H9 (cell line): ENCODE data around the gene TMEM125. TPM values are rescaled to one million over a fixed set of nuclear protein-coding genes. Genes with fewer than 3 reads are reported as not detected.

Source experiments
- DNase-seq: peaks from one replicate; pipeline ENCODE4 v3.0.0-alpha.2; 2017
- H2AFZ ChIP-seq: one replicate; pipeline ENCODE4 v1.6.1; 2013; ENCODE audit warnings: mild to moderate bottlenecking, low read length, control low read depth, moderate library complexity
- H2AK5ac ChIP-seq: 2 replicates; pipeline ENCODE4 v1.6.1; 2013; ENCODE audit warnings: low read length, control low read depth, mixed read lengths; ENCODE audit not compliant: insufficient read length
- H2BK120ac ChIP-seq: one replicate; pipeline ENCODE4 v1.6.1; 2013; ENCODE audit warnings: low read depth, mild to moderate bottlenecking, low read length, control low read depth, inconsistent platforms; ENCODE audit not compliant: poor library complexity, severe bottlenecking
- H2BK12ac ChIP-seq: 2 replicates; pipeline ENCODE4 v1.6.1; 2013; ENCODE audit warnings: low read length, control low read depth, mixed read lengths, low read depth; ENCODE audit not compliant: insufficient read length
- H2BK15ac ChIP-seq: 2 replicates; pipeline ENCODE4 v1.6.1; 2013; ENCODE audit warnings: low read depth, low read length, control low read depth
- H2BK20ac ChIP-seq: one replicate; pipeline ENCODE4 v1.6.1; 2013; ENCODE audit warnings: low read depth, mild to moderate bottlenecking, low read length, control low read depth, inconsistent platforms; ENCODE audit not compliant: poor library complexity, severe bottlenecking
- H2BK5ac ChIP-seq: 2 replicates; pipeline ENCODE4 v1.6.1; 2013; ENCODE audit warnings: low read length, control low read depth, mixed read lengths; ENCODE audit not compliant: insufficient read length
- H3K14ac ChIP-seq: 2 replicates; pipeline ENCODE4 v1.6.1; 2013; ENCODE audit warnings: low read length, control low read depth; ENCODE audit not compliant: insufficient read depth
- H3K18ac ChIP-seq: 2 replicates; pipeline ENCODE4 v1.6.1; 2013; ENCODE audit warnings: low read depth, mild to moderate bottlenecking, mixed read lengths, low read length, control low read depth; ENCODE audit not compliant: insufficient read length
- H3K23ac ChIP-seq: 2 replicates; pipeline ENCODE4 v1.6.1; 2013; ENCODE audit warnings: low read length, control low read depth, mixed read lengths, low read depth; ENCODE audit not compliant: insufficient read length
- H3K23me2 ChIP-seq: 2 replicates; pipeline ENCODE4 v1.6.1; 2013; ENCODE audit warnings: low read depth, mild to moderate bottlenecking, mixed read lengths, low read length, control low read depth; ENCODE audit not compliant: insufficient read length, poor library complexity, severe bottlenecking
- H3K27ac ChIP-seq: 2 replicates; pipeline ENCODE4 v1.5.1; 2013; ENCODE audit warnings: low read length, control low read depth, mixed read lengths, low read depth; ENCODE audit not compliant: insufficient read length
- H3K27me3 ChIP-seq: 2 replicates; pipeline ENCODE4 v1.6.1; 2013; ENCODE audit warnings: low read length, control low read depth, inconsistent platforms; ENCODE audit not compliant: insufficient read depth
- H3K4ac ChIP-seq: 2 replicates; pipeline ENCODE4 v1.6.1; 2013; ENCODE audit warnings: low read depth, mild to moderate bottlenecking, control low read depth, inconsistent platforms, low read length, moderate library complexity
- H3K4me1 ChIP-seq: 2 replicates; pipeline ENCODE4 v1.6.1; 2013; ENCODE audit warnings: low read length, control low read depth, inconsistent platforms; ENCODE audit not compliant: insufficient read depth
- H3K4me2 ChIP-seq: 2 replicates; pipeline ENCODE4 v1.6.1; 2013; ENCODE audit warnings: low read length, control low read depth, mixed read lengths; ENCODE audit not compliant: insufficient read length, insufficient read depth
- H3K56ac ChIP-seq: 2 replicates; pipeline ENCODE4 v1.6.1; 2013; ENCODE audit warnings: low read depth, mild to moderate bottlenecking, mixed read lengths, low read length, control low read depth; ENCODE audit not compliant: insufficient read length
- H3K79me1 ChIP-seq: 2 replicates; pipeline ENCODE4 v1.6.1; 2013; ENCODE audit warnings: low read depth, mild to moderate bottlenecking, moderate library complexity, low read length, control low read depth, inconsistent platforms; ENCODE audit not compliant: insufficient read depth, poor library complexity, severe bottlenecking
- H3K79me2 ChIP-seq: 2 replicates; pipeline ENCODE4 v1.6.1; 2013; ENCODE audit warnings: low read length, control low read depth, inconsistent platforms; ENCODE audit not compliant: insufficient read depth
- H3K9ac ChIP-seq: 2 replicates; pipeline ENCODE4 v1.6.1; 2013; ENCODE audit warnings: low read length, control low read depth, mixed read lengths; ENCODE audit not compliant: insufficient read length; ENCODE audit errors: extremely low read depth
- H3K9me3 ChIP-seq: one replicate; pipeline ENCODE4 v1.6.1; 2013; ENCODE audit warnings: low read depth, low read length, inconsistent platforms; ENCODE audit not compliant: control insufficient read depth
- H3T11ph ChIP-seq: one replicate; pipeline ENCODE4 v1.6.1; 2013; ENCODE audit warnings: mild to moderate bottlenecking, low read length, control low read depth, inconsistent platforms
- H4K20me1 ChIP-seq: one replicate; pipeline ENCODE4 v1.6.1; 2013; ENCODE audit not compliant: control insufficient read depth, insufficient read length, insufficient read depth
- H4K5ac ChIP-seq: 2 replicates; pipeline ENCODE4 v1.6.1; 2013; ENCODE audit warnings: low read depth, mild to moderate bottlenecking, mixed read lengths, low read length, control low read depth; ENCODE audit not compliant: insufficient read length
- H4K8ac ChIP-seq: replicated peaks from 2 replicates; pipeline ENCODE4 v1.6.1; 2013; ENCODE audit warnings: low read length, control low read depth, mixed read lengths, low read depth; ENCODE audit not compliant: insufficient read length
- H4K91ac ChIP-seq: 2 replicates; pipeline ENCODE4 v1.6.1; 2013; ENCODE audit warnings: low read depth, mild to moderate bottlenecking, moderate library complexity, mixed read lengths, low read length, control low read depth; ENCODE audit not compliant: insufficient read length
- H3K27ac Mint-ChIP-seq, 3 experiments: 2 replicates in 2 of 3; 3 replicates in 1 of 3; pipeline ENCODE4 v1.8.0; 2020 to 2021; ENCODE audit warnings: mixed read lengths in 3 of 3, mild to moderate bottlenecking in 1 of 3, moderate library complexity in 1 of 3
- H3K27me3 Mint-ChIP-seq: 2 replicates; pipeline ENCODE4 v1.8.0; 2021; ENCODE audit warnings: low read depth, mild to moderate bottlenecking, moderate library complexity, mixed read lengths
- H3K36me3 Mint-ChIP-seq, 3 experiments: 2 replicates in 2 of 3; 3 replicates in 1 of 3; pipeline ENCODE4 v1.8.0; 2020 to 2021; ENCODE audit warnings: low read depth in 3 of 3, mixed read lengths in 3 of 3; ENCODE audit not compliant: insufficient read depth in 1 of 3
- H3K4me1 Mint-ChIP-seq, 2 experiments: 2 replicates each; pipeline ENCODE4 v1.8.0; 2020; ENCODE audit warnings: mixed read lengths in 2 of 2
- H3K4me3 Mint-ChIP-seq, 2 experiments: 2 replicates in 1 of 2; 3 replicates in 1 of 2; pipeline ENCODE4 v1.8.0; 2020 to 2021; ENCODE audit warnings: mild to moderate bottlenecking in 2 of 2, mixed read lengths in 2 of 2, moderate library complexity in 1 of 2
- H3K9me3 Mint-ChIP-seq, 2 experiments: 2 replicates in 1 of 2; 3 replicates in 1 of 2; pipeline ENCODE4 v1.8.0; 2020; ENCODE audit warnings: mild to moderate bottlenecking in 2 of 2, mixed read lengths in 2 of 2, moderate library complexity in 1 of 2
- WGBS: extraction: QIAGEN DNeasy Blood & Tissue Kit; methylation state at CpG from one replicate; pipeline ENCODE4 v1.1.7; 2013; ENCODE audit warnings: missing lambda C conversion rate, low lambda C conversion rate, mixed read lengths; ENCODE audit not compliant: insufficient read length; ENCODE audit errors: extremely low coverage; 5-methylcytosine and 5-hydroxymethylcytosine counted together
- total RNA-seq: library from RNA; stranded (reverse); gene quantifications from 2 replicates; pipeline ENCODE4 v1.2.1, GENCODE V29; 2021
- TF ChIP-seq, protein P1 (sequence below): fragments of 200-600 bp; sonication (generic); conservative IDR thresholded peaks from 3 replicates; pipeline ENCODE4 v1.8.0; 2021; ENCODE audit warnings: antibody characterized with exemption, mild to moderate bottlenecking

The TMEM125 gene
- total RNA-seq, 1 experiment from 2014 or later: 19.6 TPM

DNA sequence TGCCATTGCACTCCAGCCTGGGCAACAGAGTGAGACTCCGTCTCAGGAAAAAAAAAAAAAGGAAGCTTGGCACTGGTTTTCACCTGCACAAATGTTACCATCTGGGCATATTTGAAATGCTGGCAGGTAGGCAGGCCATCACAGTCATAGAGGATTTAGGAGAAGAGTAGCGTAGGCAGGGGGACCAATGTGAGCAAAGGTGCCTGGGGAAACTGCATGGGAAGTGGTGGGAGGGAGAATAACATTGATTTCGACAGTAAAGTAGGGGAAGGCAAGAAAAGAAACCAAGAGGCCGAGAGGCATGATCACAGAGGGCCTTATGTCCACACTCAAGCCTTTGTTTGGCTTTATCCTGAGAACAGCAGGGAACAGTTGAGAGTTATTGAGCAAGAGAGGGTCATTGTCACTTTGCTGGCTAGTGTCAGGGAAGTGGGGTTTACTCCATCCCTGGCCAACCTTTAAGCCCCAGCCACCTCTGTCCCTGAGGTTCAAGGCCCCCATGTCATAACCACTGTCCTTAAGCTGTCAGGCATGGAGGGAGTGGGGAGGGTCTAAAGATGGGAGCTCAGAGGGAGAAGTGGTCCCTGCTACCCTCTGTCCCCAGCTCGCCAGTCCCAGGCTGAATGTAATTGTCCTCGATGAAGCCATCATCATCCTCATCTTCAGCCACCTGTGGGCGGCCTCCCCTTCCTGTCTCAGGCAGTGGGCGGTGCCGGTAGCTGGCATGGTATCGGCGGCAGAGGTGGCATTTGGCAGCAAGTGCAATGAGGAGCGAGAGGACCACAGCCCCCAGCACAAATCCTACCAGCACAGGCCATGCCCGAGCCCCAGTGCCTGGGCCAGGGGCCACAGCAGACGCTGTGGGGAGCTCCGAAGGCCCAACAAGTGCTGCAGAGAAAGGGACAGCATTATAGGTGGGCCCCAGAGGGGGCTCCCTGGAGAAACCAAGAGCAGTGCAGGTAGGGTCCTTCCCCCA, 12.7 kb downstream of the TMEM125 start:
- Histone ChIP-seq H3K18ac (no peak overlapping the region), H3K79me2 (no peaks in the 10 kb centered on the region), H2AFZ (no peak overlapping the region), H2AK5ac (no peak overlapping the region), H2BK15ac (no peak overlapping the region), H3K23ac (no peak overlapping the region), H3K4ac (no peak overlapping the region), H4K91ac (no peak overlapping the region), H4K8ac (no peak overlapping the region), H3K27me3 (no peaks in the 10 kb centered on the region), H2BK20ac (no peak overlapping the region), H3T11ph (no peak overlapping the region), H4K5ac (no peak overlapping the region), H3K56ac (no peak overlapping the region), H3K14ac (no peak overlapping the region), H3K4me2 (no peak overlapping the region), H3K27ac (no peak overlapping the region), H4K20me1 (no peaks in the 10 kb centered on the region), H3K9ac (no peak overlapping the region), H3K79me1 (no peaks in the 10 kb centered on the region), H3K4me1 (peaks cover 7% of the 10 kb centered on the region; the same call in 1 of the 2 replicates), H3K23me2 (peaks cover 3% of the 10 kb centered on the region), H2BK120ac (no peak overlapping the region), H2BK12ac (no peak overlapping the region), H2BK5ac (no peak overlapping the region), H3K9me3 (no peaks in the 10 kb centered on the region)
- TF ChIP-seq, protein P1, sequence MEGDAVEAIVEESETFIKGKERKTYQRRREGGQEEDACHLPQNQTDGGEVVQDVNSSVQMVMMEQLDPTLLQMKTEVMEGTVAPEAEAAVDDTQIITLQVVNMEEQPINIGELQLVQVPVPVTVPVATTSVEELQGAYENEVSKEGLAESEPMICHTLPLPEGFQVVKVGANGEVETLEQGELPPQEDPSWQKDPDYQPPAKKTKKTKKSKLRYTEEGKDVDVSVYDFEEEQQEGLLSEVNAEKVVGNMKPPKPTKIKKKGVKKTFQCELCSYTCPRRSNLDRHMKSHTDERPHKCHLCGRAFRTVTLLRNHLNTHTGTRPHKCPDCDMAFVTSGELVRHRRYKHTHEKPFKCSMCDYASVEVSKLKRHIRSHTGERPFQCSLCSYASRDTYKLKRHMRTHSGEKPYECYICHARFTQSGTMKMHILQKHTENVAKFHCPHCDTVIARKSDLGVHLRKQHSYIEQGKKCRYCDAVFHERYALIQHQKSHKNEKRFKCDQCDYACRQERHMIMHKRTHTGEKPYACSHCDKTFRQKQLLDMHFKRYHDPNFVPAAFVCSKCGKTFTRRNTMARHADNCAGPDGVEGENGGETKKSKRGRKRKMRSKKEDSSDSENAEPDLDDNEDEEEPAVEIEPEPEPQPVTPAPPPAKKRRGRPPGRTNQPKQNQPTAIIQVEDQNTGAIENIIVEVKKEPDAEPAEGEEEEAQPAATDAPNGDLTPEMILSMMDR: no peak
- DNase-seq: no peak
- Mint-ChIP-seq H3K36me3 (peaks cover 0 to 15% (median 4%) of the 10 kb centered on the region in 3 experiments; a peak in 4 of 7 replicates), H3K4me1 (peaks cover 24 to 27% of the 10 kb centered on the region in 2 experiments), H3K4me3 (no peak overlapping the region), H3K27ac (peak overlapping the region in 1 of 3 experiments; percentile 72; a peak in 1 of 7 replicates), H3K27me3 (peaks cover 3% of the 10 kb centered on the region), H3K9me3 (no peaks in the 10 kb centered on the region)
- WGBS: no CpG with 5 or more reads among the region's 15 CpGs
